Ovary (tissue), 3 donors: Measurements from ENCODE around the gene CPT1B.

Experiments used
- CTCF ChIP-seq, 3 donors: fragments of 450-650 bp in 2 of 3; fragments of 200-600 bp in 1 of 3; IDR thresholded peaks; one replicate each; pipeline versions ENCODE4 v1.5.1 to v1.8.0; 2016 to 2022; ENCODE audit warnings: antibody characterized with exemption in 3 of 3, mild to moderate bottlenecking in 1 of 3
- EP300 ChIP-seq: sonication (generic); formaldehyde crosslinking; IDR thresholded peaks from one replicate; pipeline ENCODE4 v1.6.1; 2017; ENCODE audit warnings: antibody characterized with exemption
- POLR2A ChIP-seq: fragments of 450-650 bp; IDR thresholded peaks from one replicate; pipeline ENCODE4 v1.6.1; 2017; ENCODE audit warnings: antibody characterized with exemption, mild to moderate bottlenecking, moderate library complexity
- donor health status: DM: no; HTN: no; CAD: no.

- TF ChIP-seq CTCF (IDR thresholded peaks at IDR 0.05) (no peak), POLR2A (no peak), EP300 (no peak)
Observed at GRCh38 chr22:50560034-50560433, 18.2 kb downstream of the CPT1B start.
